Lung (tissue), 16 donors: ENCODE measurements around the gene STAT6. TPM values are rescaled to one million over a fixed set of nuclear protein-coding genes. Genes with fewer than 3 reads are reported as not detected.

Experiments
- ATAC-seq: fragments of 200-7000 bp; cut with Tn5 transposase; one replicate; pipeline ENCODE4 v1.9.1; 2020; ENCODE audit warnings: moderate number of reproducible peaks; ENCODE audit not compliant: insufficient read depth, low FRiP score
- DNase-seq, 3 donors: peaks; one replicate each; pipeline ENCODE4 v3.0.0-alpha.2; 2013 to 2017
- H3K27ac ChIP-seq, 2 donors: one replicate each; pipeline ENCODE4 v1.5.1; 2013; ENCODE audit warnings: mild to moderate bottlenecking in 2 of 2, moderate library complexity in 2 of 2, control low read depth in 1 of 2, inconsistent platforms in 1 of 2, low read depth in 1 of 2, low read length in 1 of 2
- H3K27me3 ChIP-seq, 3 donors: one replicate each; pipeline ENCODE4 v1.5.1; 2013; ENCODE audit warnings: low read length in 2 of 3; ENCODE audit not compliant: control insufficient read depth in 3 of 3, insufficient read depth in 3 of 3
- H3K36me3 ChIP-seq, 4 donors: one replicate each; pipeline ENCODE4 v1.5.1; 2013; ENCODE audit warnings: low read length in 4 of 4, mild to moderate bottlenecking in 1 of 4, moderate library complexity in 1 of 4; ENCODE audit not compliant: control insufficient read depth in 4 of 4, insufficient read depth in 4 of 4
- H3K4me1 ChIP-seq, 5 donors: one replicate each; pipeline ENCODE4 v1.5.1; 2013; ENCODE audit warnings: low read length in 5 of 5, mild to moderate bottlenecking in 2 of 5, moderate library complexity in 1 of 5; ENCODE audit not compliant: control insufficient read depth in 5 of 5, insufficient read depth in 5 of 5
- H3K4me3 ChIP-seq: one replicate; pipeline ENCODE4 v1.5.1; 2013; ENCODE audit warnings: mild to moderate bottlenecking, control low read depth, moderate library complexity
- H3K9ac ChIP-seq, 2 donors: one replicate each; pipeline ENCODE4 v1.5.1; 2013; ENCODE audit warnings: low read length in 2 of 2, control low read depth in 1 of 2; ENCODE audit not compliant: insufficient read depth in 1 of 2
- H3K9me3 ChIP-seq, 4 donors: one replicate each; pipeline ENCODE4 v1.5.1; 2013; ENCODE audit warnings: low read length in 3 of 4, mild to moderate bottlenecking in 1 of 4, moderate library complexity in 1 of 4; ENCODE audit not compliant: control insufficient read depth in 4 of 4, insufficient read depth in 3 of 4
- CTCF ChIP-seq: IDR thresholded peaks from 2 replicates; pipeline ENCODE4 v1.5.1; 2012; ENCODE audit warnings: mild to moderate bottlenecking; ENCODE audit errors: control extremely low read depth, extremely low read depth
- WGBS, 2 donors: extraction: QIAGEN DNeasy Blood & Tissue Kit; methylation state at CpG; one replicate each; pipeline ENCODE4 v1.1.7; 2013; 5-methylcytosine and 5-hydroxymethylcytosine counted together
- long read RNA-seq, 5 donors: transcript quantifications; one replicate each; lab custom pipeline, GENCODE V29; 2026
- polyA plus RNA-seq, 2 donors: library from polyadenylated mRNA; stranded (reverse); fragments of 200-250 nt; gene quantifications; one replicate each; pipeline ENCODE4 v1.2.1, GENCODE V29; 2013
- total RNA-seq, 2 donors: library from RNA; depleted of rRNA in 1 of 2; stranded (reverse); fragments of >200 nt in 1 of 2; gene quantifications; one replicate each; pipeline ENCODE4 v1.2.1, GENCODE V29; 2014 to 2021
- donor health status: control.
- donor health status: control.
- donor health status: Bipolar disorder and iron deficiency.
- donor health status: healthy.
- donor health status: DM: yes; HTN: yes; CAD: no.

Gene STAT6
- 100 to 1,000 TPM; 118 to 216 TPM for total RNA-seq
- polyA plus RNA-seq, result 100 to 1,000 TPM; 150 to 199 TPM
- long read RNA-seq, donor 1, full-length matches to known transcripts, result 5 of 109 reads
- long read RNA-seq, donor 1, partial matches to known transcripts, result 104 of 109 reads
- long read RNA-seq, donor 1, other reads (novel, unspliced or antisense), result 0 of 109 reads
- long read RNA-seq, donor 2, partial matches to known transcripts, result 0 of 3 reads
- long read RNA-seq, donor 2, other reads (novel, unspliced or antisense), result 0 of 3 reads
- long read RNA-seq, donor 3, transcript STAT6-224 (3 exons, 1,569 nt), result major isoform, 5 of 20 reads
- long read RNA-seq, donor 3, partial matches to known transcripts, result 13 of 20 reads
- long read RNA-seq, donor 3, other reads (novel, unspliced or antisense), result 0 of 20 reads
- long read RNA-seq, donor 4, partial matches to known transcripts, result 5 of 9 reads
- long read RNA-seq, donor 4, other reads (novel, unspliced or antisense), result 0 of 9 reads
- long read RNA-seq, donor 5, transcript STAT6-224 (3 exons, 1,569 nt), result major isoform, 13 of 77 reads
- long read RNA-seq, donor 5, partial matches to known transcripts, result 58 of 77 reads
- long read RNA-seq, donor 5, other reads (novel, unspliced or antisense), result 0 of 77 reads

- Histone ChIP-seq H3K27me3 (no peaks in the 10 kb centered on the region), H3K4me1 (peaks cover 0 to 26% (median 8%) of the 10 kb centered on the region in 5 donors), H3K9me3 (no peaks in the 10 kb centered on the region), H3K27ac (peak within 1 kb of the TSS; percentile 92 to 99), H3K9ac (peak within 1 kb of the TSS; percentile 86 to 94), H3K4me3 (peak within 1 kb of the TSS; percentile 88), H3K36me3 (peaks cover 0 to 21% (median 9%) of the 10 kb centered on the region in 4 donors)
- ATAC-seq (peak; percentile 72), DNase-seq (peak; percentile 86 to 94 (median 92))
- WGBS, 2 donors, result 1% methylated on average over 12 to 13 of the region's 13 CpGs
- TF ChIP-seq CTCF, result no peak
These were observed at the start of gene STAT6 for GRCh38 chr12:57111031-57111734. STAT6 (minus strand) TSS chr12:57111362; CDS start chr12:57108278, 3,084 bp downstream.

- ATAC-seq, result no peak
- Histone ChIP-seq H3K36me3 (peaks cover 3 to 68% (median 50%) of the 10 kb centered on the region in 4 donors), H3K9me3 (peaks cover 0 to 2% (median 0%) of the 10 kb centered on the region in 4 donors), H3K4me1 (peaks cover 0 to 6% (median 3%) of the 10 kb centered on the region in 5 donors), H3K4me3 (no peak overlapping the region), H3K27me3 (no peaks in the 10 kb centered on the region), H3K27ac (no peak overlapping the region), H3K9ac (no peak overlapping the region)
- WGBS, 2 donors, result 96 to 98% methylated on average over 14 of the region's 14 CpGs
- no peak for TF ChIP-seq CTCF
- DNase-seq, result no peak
These were observed 49.6 kb upstream of the STAT6 start for GRCh38 chr12:57160741-57161140.

GRCh38 chr12:57160040-57160439, 48.9 kb upstream of the STAT6 start:
- TF ChIP-seq CTCF, result no peak
- H3K36me3 ChIP-seq, result peaks cover 3 to 69% (median 52%) of the 10 kb centered on the region in 4 donors
- ATAC-seq, result no peak
- peaks cover 0 to 2% (median 0%) of the 10 kb centered on the region in 4 donors for H3K9me3 ChIP-seq
- H3K27me3 ChIP-seq, result no peaks in the 10 kb centered on the region
- WGBS, 2 donors, result 86 to 97% methylated on average over 4 of the region's 4 CpGs
- H3K4me1 ChIP-seq, result peaks cover 0 to 6% (median 3%) of the 10 kb centered on the region in 5 donors
- H3K4me3 ChIP-seq, result no peak overlapping the region
- no peak for DNase-seq
- no peak overlapping the region for H3K27ac ChIP-seq
- no peak overlapping the region for H3K9ac ChIP-seq
